Left kidney (tissue), 2 donors: ENCODE data around the gene VPS52. TPM values are rescaled to one million over a fixed set of nuclear protein-coding genes. Genes with fewer than 3 reads are reported as not detected.

ENCODE experiments used
- DNase-seq: peaks from one replicate; pipeline ENCODE4 v3.0.0-alpha.2; 2013
- polyA plus RNA-seq: library from polyadenylated mRNA; unstranded; fragments of 120-200 nt; gene quantifications from one replicate; pipeline ENCODE4 v1.2.1, GENCODE V29; 2013; ENCODE audit not compliant: insufficient read length

Gene VPS52
- polyA plus RNA-seq, 1 donor = 100 TPM

DNA sequence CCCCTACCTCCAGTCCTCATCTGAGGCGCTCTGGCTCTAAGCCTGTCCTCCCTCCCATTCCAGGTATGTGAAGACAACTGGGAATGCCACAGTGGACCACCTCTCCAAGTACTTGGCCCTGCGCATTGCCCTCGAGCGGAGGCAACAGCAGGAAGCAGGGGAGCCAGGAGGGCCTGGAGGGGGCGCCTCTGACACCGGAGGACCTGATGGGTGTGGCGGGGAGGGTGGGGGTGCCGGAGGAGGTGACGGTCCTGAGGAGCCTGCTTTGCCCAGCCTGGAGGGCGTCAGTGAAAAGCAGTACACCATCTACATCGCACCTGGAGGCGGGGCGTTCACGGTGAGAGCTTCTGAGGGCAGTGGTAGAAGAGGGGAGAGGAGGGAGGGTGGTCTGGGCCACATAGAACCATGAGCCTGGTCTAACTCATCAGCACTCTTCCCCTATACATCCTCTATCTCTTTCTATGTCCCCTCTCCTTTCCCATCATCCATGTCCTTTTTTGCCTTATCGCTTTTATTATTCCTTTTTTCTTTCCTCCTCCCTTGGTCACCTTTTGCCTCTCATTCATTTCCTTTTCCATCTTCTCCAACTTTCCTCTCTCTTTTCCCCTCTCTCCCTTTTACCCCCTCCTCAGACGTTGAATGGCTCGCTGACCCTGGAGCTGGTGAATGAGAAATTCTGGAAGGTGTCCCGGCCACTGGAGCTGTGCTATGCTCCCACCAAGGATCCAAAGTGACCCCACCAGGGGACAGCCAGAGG is 59.8 kb downstream of the VPS52 start:
- DNase-seq = no peak

DNA sequence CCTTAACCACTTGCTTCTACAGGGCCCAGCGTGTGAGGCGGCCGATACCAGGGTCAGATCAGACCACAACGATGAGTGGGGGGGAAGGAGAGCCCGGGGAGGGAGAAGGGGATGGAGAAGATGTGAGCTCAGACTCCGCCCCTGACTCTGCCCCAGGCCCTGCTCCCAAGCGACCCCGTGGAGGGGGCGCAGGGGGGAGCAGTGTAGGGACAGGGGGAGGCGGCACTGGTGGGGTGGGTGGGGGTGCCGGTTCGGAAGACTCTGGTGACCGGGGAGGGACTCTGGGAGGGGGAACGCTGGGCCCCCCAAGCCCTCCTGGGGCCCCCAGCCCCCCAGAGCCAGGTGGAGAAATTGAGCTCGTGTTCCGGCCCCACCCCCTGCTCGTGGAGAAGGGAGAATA is 60.5 kb downstream of the VPS52 start:
- DNase-seq = no peak

DNA sequence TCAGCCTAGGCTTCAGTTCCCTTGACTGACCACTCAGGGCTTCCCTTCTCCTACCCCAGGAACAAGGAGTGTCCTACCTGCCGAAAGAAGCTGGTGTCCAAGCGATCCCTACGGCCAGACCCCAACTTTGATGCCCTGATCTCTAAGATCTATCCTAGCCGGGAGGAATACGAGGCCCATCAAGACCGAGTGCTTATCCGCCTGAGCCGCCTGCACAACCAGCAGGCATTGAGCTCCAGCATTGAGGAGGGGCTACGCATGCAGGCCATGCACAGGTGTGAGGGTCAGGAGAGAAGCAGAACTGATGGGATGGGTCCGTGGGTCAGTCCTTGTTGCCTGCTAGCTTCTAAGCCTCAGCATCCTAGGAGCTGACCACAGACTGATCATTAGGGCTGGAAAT is 61.8 kb downstream of the VPS52 start:
- DNase-seq = no peak

DNA sequence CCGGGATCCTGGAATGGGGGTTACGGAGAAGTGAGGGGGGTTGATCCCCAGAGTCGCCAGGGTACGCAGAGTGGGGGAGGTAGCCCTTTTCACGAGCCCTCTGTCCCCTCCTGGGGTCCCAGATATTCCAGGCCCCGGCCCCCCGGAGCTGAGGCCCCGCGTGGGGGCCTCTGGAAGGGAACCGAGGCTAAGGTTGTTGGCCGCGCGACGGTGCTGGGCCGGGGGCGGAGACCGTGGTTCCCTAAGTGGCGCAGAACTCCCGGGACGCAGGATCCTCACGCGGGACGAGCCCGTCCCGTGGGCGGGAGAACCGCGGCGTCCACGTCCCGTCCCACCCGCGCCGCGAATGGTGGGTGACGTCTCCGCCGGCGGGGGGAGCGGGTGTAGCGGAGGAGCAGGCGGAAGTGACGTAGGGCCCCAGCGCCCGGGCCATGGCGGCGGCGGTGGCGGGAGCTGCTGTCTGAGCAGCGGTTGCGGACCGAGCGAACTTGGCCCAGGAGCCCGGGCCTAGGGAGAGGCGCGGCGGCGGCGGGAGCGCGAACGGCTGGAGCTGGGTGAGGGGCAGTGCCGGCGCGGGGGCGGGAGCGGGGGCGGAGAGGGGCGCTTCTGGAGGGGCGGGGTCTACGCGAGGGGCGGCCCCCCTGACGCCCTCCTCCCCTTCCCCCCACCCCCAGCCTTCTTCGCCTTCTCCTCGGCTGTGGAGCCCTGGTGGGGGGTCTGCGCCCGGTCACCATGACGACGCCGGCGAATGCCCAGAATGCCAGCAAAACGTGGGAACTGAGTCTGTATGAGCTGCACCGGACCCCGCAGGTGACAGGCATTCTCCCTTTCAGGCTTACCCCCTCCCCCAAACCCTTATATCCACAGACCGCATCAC is 63.3 kb downstream of the VPS52 start, which contains the start of gene RING1:
RING1 (plus strand) TSS at position 410 of the 877 bp plus-strand sequence; CDS start at position 733, 323 bp downstream.
- DNase-seq = peak; percentile 81

DNA sequence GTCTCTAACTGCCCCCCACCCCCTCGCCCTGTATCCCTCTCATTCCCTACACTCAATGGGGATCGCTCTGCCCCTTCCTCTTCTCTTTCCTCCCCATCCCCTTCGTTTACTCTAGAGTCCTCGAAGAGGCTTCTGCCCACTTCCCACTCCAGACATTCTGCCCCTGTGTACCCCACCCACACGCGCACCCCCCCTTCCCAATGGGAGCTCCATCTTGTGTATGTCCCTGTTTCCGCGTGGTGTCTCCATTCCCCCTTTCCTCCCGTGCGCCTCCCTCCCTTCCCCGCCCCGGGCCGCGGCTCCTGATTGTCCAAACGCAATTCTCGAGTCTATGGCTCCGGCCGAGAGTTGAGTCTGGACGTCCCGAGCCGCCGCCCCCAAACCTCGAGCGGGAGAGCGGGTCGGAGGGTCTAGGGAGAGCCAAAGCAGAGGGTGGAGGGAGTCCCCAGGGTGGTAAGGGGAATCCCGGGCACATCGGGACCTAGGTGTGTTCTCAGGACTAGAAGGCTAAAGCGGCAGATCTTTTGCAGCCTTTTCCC is 64.1 kb downstream of the VPS52 start:
- peak; percentile 59 for DNase-seq

DNA sequence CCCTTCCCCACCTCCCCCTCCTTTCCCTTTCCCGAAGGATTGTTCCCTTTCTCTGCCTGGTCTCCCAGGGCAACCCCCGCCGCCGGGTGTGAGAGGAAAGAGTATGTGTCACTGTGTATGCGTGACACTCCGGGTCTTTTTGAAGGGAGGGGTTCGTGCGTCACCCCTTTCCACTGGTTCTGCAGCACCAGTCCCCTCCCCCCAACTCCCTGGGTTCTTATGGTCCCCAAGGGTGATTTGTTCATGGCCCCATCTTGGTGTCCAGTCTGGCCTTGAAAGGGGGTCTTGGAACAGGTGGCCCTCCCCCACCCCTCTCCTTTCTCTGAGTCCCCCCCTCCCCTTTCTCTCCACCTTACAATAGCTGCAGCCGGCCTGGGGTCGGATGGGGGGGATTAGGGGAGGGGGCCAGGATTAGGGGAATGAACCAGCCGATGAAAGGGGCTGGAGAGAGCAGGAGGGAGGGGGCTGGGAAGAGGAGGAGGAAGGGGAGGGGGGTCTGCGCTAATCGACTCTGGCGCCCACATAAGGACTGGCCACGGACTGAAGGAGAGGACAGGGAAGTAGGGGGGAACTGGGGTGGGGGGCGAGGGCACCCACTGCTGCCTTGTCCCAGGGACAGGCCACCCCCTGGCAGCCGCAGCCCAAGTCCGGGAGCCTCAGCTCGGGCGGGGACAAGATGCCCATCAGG is 64.7 kb downstream of the VPS52 start:
- no peak for DNase-seq

DNA sequence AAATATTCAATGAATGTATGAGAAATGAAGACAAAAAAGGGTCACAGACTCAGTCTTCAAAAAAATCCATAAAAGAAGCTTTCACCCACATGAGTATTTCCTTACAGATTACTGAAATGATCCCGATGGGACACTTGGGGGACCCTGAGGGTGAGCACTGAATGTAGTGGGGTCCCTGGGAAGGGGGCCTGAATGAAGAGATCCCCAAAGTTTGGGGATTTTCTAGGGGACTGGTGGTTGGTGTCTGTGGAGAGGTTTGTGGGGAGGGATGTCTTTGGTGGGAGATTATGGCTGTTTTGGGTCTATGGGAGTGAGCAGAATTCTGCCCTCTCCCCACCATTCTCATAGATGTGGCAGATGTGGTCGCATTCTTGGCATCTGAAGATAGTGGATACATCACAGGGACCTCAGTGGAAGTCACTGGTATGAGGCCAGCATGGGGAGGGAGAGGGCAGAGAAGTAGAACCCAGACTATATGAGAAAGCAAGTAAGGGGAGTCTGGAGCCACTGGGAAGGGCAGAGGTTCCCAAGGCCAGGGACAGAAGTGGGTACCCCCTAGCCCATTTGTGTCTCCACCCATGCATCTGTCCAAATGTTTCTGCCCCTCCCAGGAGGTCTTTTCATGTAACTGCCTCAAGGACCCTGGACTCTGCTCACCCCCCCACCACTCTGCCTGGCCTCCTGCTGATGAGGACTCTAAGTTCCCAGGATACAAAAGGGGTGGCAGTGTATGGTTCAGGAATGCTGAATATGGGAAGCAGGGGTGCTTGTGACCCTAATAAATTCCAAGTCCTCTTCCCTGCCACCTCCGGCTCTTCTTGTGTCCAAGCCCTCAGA is 65.4 kb downstream of the VPS52 start:
- no peak for DNase-seq

DNA sequence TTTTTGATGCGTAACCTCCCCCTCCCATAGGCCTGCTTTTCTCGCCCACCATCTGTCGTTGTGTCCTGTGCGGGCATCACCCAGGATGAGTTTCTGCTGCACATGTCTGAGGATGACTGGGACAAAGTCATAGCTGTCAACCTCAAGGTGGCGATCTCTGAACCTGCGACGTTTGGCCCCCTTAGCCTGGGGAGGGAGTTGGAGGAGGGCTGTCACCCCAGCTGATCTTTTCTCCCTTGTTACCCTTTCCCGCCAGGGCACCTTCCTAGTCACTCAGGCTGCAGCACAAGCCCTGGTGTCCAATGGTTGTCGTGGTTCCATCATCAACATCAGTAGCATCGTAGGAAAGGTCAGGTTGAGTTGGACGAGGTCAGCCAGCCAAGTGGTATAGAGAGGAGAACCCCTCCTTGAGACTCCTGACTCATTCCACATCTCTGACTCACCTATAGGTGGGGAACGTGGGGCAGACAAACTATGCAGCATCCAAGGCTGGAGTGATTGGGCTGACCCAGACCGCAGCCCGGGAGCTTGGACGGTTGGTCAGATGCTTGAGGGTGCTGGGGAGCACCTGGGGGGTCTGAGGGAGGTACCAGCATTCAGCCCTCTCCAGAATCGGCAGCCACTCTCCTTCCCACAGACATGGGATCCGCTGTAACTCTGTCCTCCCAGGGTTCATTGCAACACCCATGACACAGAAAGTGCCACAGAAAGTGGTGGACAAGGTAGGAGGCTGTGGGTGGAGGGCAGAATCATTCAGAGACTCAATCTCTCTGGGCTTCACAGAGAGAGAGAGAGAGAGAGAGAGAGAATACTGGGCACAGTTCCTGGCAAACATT is 66.3 kb downstream of the VPS52 start:
- DNase-seq = no peak

DNA sequence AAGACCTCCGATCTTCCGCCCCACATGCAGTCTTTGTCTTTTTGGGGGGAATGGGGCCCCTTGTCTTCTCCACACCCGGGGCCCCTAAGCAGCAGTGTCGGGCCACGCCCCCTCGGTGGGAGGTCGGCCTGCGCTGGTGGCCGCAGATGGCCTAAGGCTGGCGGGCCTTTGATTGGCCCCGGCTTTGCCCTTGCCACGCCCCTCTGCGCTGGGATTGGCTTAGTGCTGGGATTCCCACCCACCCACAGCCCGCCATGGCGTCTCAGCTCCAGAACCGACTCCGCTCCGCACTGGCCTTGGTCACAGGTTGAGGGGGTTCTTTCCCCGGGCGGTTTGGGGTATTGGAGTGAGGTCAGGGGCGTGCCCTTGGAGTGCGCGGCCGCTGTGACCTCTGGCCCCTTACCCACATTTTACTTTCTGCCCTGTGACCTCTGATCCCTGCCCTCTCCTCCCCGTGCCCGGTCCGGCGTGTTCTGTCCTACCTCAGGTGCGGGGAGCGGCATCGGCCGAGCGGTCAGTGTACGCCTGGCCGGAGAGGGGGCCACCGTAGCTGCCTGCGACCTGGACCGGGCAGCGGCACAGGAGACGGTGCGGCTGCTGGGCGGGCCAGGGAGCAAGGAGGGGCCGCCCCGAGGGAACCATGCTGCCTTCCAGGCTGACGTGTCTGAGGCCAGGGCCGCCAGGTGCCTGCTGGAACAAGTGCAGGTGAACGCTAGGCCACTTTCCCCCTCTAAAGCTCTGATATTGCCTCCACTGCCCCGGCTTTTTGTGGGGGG is 67.1 kb downstream of the VPS52 start, which contains the start of gene HSD17B8:
HSD17B8 (plus strand) TSS at position 241 of the 776 bp plus-strand sequence; CDS start at position 255, 14 bp downstream.
- DNase-seq = peak; percentile 94

DNA sequence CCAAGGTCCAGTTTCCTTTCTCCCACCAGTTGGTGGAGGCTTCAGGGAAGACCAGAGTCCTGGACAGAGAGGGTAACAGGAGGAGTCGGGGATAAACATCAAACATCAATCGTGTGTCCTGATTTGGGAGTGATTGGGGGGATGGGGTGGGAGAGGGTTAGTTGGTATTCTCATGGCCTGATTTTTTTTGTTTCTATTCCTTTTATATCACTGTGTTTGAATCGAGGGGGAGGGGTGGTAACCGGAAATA is 67.6 kb downstream of the VPS52 start:
- DNase-seq = no peak

DNA sequence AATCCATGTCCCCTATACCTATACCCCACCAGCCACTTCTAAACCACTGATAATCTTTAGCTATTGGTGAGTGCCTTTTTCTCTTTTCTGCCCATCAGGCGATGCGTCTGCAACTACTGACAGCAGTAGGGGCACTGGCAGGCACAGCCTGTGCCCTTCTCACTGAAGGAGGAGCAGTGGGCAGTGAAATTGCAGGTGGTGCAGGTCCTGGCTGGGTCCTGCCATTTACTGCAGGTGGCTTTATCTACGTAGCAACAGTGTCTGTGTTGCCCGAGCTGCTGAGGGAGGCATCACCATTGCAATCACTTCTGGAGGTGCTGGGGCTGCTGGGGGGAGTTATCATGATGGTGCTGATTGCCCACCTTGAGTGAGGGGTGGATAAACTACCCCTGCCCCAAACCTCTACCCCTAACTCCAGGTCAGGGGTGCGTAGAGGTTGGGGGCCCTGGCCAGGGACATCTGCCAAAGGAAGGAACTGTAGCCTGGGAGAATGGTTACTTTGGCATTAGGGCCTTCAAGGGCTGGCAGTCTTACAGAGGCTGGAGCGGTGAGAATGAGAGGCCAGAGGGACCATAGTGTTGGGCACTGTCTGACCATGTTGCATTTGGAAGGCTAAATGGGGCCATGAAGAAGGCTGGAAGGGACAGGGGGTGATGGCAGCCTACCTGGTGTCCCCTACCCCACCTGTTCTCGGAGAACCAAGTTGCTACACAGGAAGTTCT is 68.1 kb downstream of the VPS52 start:
- DNase-seq = no peak

DNA sequence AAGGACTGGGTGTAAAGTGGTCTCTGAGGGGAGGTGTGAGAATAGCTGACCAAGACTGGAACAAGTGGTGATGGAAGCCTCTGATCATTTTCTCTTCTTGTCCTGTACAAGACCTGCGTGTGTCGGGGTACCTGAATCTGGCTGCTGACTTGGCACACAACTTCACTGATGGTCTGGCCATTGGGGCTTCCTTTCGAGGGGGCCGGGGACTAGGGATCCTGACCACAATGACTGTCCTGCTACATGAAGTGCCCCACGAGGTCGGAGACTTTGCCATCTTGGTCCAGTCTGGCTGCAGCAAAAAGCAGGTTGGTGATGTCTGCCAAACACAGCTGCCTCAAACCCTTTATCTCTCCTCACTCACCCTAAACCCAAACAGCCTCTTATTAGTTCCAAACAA is 68.9 kb downstream of the VPS52 start:
- no peak for DNase-seq

DNA sequence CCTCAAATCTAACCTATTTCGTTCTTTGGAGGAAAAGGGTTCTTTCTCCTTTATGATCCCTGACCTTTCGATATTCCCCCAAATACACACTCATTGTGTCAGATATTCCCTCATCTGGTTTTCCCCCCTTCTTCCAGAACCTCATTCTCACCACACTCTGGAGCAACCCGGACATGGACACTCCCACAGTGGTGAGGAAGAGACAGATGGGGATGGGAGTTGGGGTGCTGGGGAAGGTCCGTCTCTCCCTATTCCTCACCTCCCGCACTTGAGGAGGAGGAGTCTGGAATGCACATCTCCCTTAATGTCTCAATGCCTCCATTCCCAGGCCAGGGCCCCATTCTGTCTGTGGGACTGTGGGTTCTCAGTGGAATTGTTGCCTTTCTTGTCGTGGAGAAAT is 69.7 kb downstream of the VPS52 start:
- no peak for DNase-seq

DNA sequence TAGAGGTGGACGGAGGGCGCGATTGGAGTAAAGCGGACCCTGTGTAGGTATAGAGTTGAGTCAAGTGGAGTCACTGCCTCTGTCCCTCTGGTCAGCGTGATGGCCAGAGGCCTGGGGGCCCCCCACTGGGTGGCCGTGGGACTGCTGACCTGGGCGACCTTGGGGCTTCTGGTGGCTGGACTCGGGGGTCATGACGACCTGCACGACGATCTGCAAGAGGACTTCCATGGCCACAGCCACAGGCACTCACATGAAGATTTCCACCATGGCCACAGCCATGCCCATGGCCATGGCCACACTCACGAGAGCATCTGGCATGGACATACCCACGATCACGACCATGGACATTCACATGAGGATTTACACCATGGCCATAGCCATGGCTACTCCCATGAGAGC is 70.5 kb downstream of the VPS52 start:
- no peak for DNase-seq

Other genes starting within 250 kb of the VPS52 start
- 20.2 TPM for gene HLA-DPA1, start 198.2 kb downstream of the VPS52 start, polyA plus RNA-seq
- gene HLA-DPB1, start 195.9 kb downstream of the VPS52 start, polyA plus RNA-seq = 13.5 TPM
- gene COL11A2, start 79.4 kb downstream of the VPS52 start, polyA plus RNA-seq = 5.9 TPM
- gene RXRB, start 71.2 kb downstream of the VPS52 start, polyA plus RNA-seq = 65.6 TPM
- gene SLC39A7, start 71.0 kb downstream of the VPS52 start, polyA plus RNA-seq = 115 TPM
- 23.9 TPM for gene HSD17B8, start 67.2 kb downstream of the VPS52 start, polyA plus RNA-seq
- gene RING1, start 63.4 kb downstream of the VPS52 start, polyA plus RNA-seq = 53.4 TPM
- gene RPS18, start 199 bp upstream of the VPS52 start, polyA plus RNA-seq = 2,698 TPM
- 4.0 TPM for gene B3GALT4, start 5.2 kb upstream of the VPS52 start, polyA plus RNA-seq
- gene WDR46, start 17.4 kb upstream of the VPS52 start, polyA plus RNA-seq = 59.7 TPM
- gene PFDN6, start 17.7 kb upstream of the VPS52 start, polyA plus RNA-seq = 65.4 TPM
- gene RGL2, start 27.1 kb upstream of the VPS52 start, polyA plus RNA-seq = 119 TPM
- 37.6 TPM for gene TAPBP, start 42.2 kb upstream of the VPS52 start, polyA plus RNA-seq
- gene ZBTB22, start 45.9 kb upstream of the VPS52 start, polyA plus RNA-seq = 20.9 TPM
- 59.0 TPM for gene DAXX, start 51.1 kb upstream of the VPS52 start, polyA plus RNA-seq
- 62.9 TPM for gene KIFC1, start 119.9 kb upstream of the VPS52 start, polyA plus RNA-seq
- gene PHF1, start 139.1 kb upstream of the VPS52 start, polyA plus RNA-seq = 68.8 TPM
- 211 TPM for gene CUTA, start 146.2 kb upstream of the VPS52 start, polyA plus RNA-seq
- 40.9 TPM for gene SYNGAP1, start 148.2 kb upstream of the VPS52 start, polyA plus RNA-seq
- gene ZBTB9, start 182.7 kb upstream of the VPS52 start, polyA plus RNA-seq = 16.4 TPM